OCI-M1 (cell line): ENCODE results near the gene ZNF462.
A peak's percentile ranks its signal among the peaks of the same experiment; 100 is the strongest.

ENCODE experiments used
- DNase-seq: peaks from one replicate; lab custom pipeline; 2025; lab: John Stamatoyannopoulos, UW

ZNF462 gene

GRCh38 chr9:106929471-106930177 lies 66.7 kb downstream of the ZNF462 start:
- DNase-seq, result no peak

GRCh38 chr9:106930477-106930876 lies 67.5 kb downstream of the ZNF462 start:
- no peak for DNase-seq

DNA sequence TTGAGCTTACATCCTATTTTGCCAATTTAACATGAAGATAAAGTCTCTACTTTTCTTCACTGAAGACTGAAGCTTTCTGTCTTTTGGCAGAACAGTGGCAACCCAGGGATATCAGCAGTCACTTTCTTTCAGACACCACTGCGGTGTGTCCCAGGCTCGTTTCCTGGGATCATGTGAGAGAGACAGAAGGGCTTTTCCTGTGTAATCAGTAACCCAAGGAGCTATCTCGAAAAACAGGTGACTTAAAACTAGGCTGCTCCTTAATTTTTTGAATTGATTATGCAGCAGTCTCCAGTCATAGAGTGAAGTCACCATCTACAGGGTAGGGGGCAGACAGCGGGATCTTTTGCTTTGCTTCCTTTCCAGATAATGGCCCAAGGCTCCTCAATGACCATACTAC lies 68.5 kb downstream of the ZNF462 start:
- DNase-seq, result no peak

- no peak for DNase-seq
Observed at GRCh38 chr9:106932178-106932577, 69.2 kb downstream of the ZNF462 start.

GRCh38 chr9:106932675-106933074 lies 69.7 kb downstream of the ZNF462 start:
- no peak for DNase-seq

- no peak for DNase-seq
Observed at GRCh38 chr9:106933470-106933869, 70.5 kb downstream of the ZNF462 start.

- DNase-seq, result no peak
Observed at GRCh38 chr9:106934442-106935238, 71.7 kb downstream of the ZNF462 start.

DNA sequence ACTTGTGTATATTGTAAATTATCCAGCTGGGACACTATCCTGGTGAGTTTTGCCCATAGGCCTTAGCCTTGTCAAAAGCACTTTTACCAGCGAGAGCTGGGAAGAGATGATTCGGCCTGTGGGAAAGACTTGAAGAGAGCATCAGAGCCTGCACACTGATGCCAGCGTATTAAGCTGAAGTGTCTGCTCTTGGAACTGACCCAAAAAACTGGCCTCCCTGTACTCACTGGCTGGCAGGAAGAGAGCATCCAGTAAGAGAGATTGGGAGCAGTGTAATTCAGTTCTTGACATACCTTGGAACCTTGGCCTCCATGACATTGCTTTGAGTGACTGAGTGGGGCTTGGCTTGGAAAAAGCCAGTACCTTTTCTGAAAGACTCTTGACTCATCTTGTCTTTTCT lies 73.7 kb downstream of the ZNF462 start:
- DNase-seq, result no peak

- DNase-seq, result no peak
Observed at GRCh38 chr9:106941916-106942315, 79.0 kb downstream of the ZNF462 start.

GRCh38 chr9:106945727-106946660 lies 83.0 kb downstream of the ZNF462 start:
- DNase-seq, result peak; percentile 3

DNA sequence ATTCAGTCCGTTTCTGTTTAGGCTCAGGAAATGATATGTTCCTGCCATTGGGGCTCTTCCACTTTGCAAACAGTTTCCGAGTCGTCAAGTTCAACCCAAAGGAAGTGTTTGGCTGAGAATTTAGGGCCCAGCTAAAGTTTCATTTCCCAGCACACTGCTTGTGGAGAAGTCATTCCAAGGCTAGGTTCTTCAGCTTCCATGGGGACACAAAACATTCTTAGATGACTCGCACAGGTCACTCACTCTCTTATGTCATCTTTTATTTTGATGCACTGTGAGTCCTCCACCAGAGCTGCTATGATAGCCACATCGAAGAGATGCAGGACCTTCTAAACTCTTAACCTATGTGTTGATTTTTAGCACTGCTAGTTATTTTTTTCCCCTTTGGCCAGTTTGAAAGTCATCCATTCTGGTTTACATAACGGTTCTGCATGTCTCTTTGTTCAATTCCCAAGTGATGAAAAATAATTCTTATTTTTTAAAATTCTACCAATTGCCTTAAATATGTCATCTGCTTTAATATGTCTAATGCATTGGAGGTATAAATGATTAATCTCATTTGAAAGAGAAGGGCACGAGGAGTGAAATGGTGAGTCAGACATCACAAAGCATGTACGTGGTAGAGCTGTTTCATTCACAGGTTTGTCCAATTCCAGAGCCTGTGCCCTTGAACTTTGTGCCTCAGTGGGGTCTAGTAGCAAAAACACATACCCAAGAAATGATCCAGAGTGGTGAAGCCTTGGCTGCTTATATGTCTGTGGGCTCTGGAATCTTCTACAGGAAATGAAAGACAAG lies 84.3 kb downstream of the ZNF462 start:
- no peak for DNase-seq

DNA sequence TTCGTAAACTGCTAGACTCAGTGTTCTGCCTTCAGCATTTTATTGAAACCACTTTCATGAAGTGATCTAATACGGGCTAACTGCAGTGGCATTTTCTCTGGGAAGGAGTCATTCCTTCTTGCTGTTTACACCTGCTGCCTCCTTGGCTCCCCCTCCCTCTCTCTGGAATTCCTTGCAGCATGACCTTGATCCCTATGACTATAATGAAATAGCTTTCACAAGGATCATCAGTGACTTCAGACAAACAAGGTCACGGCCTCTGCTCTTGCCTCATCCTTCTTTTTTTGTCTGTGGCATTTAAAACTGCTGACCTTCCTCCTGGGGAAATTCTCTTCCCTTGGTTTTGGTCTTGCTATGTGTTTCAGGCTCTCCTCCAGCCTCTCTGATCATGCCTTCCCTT lies 90.2 kb downstream of the ZNF462 start:
- no peak for DNase-seq

DNA sequence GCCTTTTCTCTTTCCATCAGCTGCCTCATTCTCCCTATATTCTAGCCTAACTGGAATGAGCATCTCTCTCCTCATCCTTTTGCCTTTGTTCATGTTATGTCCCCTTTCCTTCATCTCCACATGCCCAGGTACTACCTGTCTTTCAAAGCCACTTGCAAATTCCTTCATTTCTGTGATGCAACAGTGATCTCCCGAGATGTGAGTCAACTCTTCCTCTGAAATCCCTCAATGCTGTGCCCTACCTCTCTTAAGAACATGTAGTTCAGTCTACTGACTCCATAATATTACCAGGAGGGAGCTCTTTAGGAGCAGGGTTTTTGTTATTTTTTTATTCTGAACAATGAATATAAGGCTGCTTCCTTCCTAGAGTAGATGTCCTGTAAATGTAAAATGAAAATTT lies 91.6 kb downstream of the ZNF462 start:
- DNase-seq, result no peak

DNA sequence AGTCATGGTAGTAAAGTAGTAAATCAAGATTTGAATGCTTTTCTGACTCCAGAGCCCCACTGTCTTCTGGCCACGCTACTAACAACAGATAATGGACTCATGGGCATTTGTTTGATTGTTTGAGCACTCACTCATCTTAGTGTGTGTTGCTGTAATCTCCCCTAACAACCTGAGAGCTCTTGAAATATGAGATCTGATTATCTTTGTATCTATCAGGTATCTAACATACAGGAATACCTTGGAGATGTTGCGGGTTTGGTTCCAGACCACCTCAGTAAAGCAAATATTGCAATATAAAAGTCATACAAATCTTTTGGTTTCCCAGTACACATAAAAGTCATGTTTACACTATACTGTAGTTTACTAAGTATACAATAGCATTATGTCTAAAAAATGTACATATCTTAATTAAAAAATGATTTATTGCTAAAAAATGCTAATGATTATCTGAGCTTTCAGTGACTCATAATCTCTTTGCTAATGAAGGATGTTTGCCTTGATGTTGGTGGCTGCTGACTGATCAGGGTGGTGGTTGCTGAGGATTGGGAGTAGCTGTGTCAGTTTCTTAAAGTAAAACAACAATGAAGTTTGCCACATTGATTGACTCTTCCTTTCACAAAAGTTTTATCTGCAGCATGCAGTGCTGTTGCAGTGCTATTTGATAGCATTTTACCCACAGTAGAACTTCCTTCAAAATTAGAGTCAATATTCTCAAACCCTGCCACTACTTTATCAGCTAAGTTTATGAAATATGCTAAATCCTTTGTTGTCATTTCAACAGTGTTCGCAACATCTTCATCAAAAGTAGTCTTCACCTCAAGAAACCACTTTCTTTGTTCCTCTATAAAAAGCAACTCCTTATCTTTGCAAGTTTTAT lies 92.2 kb downstream of the ZNF462 start:
- DNase-seq, result peak; percentile 3

DNA sequence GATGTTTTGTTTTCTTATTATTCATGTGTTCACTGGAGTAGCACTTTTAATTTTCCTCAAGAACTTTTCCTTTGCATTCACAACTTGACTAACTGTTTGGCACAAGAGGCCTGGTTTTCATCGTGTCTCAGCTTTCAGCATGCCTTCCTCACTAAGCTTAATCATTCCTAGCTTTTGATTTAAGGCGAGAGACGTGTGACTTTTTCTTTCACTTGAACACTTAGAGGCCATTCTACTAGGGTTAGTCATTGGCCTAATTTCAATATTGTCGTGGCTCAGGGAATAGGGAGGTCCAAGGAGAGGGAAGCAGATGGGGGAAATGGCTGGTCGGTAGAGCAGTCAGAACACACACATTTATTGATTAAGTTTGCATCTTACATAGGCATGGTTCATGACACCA lies 94.0 kb downstream of the ZNF462 start:
- no peak for DNase-seq

- DNase-seq, result no peak
Observed at GRCh38 chr9:106958955-106959657, 96.1 kb downstream of the ZNF462 start.

DNA sequence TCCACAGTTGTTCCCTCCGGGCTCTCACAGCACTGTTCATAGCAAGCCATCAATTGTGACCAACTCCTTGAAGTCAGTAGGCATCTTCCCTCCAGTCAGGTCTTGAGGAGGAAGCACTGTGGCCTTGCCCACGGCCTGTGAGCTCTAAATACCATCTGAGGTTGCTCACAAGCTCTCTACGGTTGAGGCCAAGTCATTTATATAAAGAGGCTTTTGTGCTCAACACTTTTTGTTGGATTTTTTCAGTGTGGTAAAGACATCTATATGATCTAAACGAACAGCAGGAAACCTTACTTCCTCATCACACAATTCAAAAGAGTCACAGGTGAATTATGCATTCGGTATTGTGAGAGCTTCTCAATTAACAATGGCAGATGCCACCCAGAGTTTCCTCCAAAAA lies 97.3 kb downstream of the ZNF462 start:
- DNase-seq, result no peak

DNA sequence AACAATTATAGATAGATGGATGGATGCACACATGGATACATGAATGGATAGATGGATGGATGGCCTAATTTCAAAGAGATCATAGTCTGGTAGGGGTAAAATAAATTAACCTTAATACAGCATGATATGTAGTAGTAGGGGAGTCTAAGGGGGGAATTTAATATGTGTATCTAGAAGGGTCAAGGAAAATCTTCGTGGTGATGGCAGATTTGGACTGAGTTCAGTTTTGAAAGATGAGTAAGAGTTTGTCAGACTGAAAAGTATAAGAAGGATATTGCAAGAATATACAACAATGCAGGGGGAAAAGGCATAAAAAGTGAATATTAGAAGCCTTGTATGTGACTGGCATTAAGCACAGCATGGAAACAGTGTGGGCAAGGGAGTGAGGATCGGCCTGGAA lies 98.7 kb downstream of the ZNF462 start:
- DNase-seq, result no peak

DNA sequence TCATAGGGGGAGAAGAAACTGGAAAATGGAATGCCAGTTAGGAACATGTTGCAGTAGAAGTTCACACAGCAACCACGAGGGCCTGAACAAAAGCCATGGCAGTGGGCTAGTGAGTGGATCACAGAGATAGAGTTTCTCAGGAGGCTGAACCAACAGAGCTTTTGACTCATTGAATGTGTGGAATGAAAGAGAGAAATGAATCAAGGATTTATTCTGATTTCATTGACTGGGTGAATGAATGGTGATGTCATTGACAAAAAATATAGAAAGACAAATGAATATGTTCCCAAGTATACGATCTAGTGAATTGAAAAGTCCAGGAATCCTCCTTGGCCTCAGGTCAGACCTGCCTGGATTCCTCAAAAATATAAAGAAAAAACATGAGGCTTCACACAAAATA lies 99.2 kb downstream of the ZNF462 start:
- no peak for DNase-seq
